ENCODE measurements around the gene PJA1.

PJA1 gene

GRCh38 chrX:69140837-69141236 is 24.4 kb downstream of the PJA1 start:
- no peak for DNase-seq

DNA sequence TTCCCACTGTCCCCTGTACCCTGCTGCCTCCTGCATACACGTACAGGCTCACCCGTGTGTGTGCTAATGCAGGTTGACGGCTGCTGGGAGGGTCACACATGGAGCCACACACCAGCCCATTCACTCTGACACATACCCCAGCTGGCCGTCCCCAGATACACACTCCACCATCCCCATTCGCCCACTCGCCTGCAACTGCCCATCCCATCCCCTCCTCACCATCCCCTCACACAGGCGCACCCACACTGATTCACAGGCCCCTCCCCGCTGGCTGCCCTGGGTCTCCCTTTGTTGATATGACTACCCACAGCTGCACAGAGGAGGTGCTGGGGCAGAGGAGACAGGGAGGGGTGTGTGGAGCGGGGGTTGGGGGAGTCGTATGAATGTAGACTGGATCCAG is 25.7 kb downstream of the PJA1 start:
- no peak for DNase-seq

- no peak for DNase-seq
These were observed 26.7 kb downstream of the PJA1 start for GRCh38 chrX:69138512-69138911.

- DNase-seq: no peak
These were observed 27.2 kb downstream of the PJA1 start for GRCh38 chrX:69138118-69138390.

GRCh38 chrX:69137371-69138117 is 27.7 kb downstream of the PJA1 start:
- DNase-seq: no peak

DNA sequence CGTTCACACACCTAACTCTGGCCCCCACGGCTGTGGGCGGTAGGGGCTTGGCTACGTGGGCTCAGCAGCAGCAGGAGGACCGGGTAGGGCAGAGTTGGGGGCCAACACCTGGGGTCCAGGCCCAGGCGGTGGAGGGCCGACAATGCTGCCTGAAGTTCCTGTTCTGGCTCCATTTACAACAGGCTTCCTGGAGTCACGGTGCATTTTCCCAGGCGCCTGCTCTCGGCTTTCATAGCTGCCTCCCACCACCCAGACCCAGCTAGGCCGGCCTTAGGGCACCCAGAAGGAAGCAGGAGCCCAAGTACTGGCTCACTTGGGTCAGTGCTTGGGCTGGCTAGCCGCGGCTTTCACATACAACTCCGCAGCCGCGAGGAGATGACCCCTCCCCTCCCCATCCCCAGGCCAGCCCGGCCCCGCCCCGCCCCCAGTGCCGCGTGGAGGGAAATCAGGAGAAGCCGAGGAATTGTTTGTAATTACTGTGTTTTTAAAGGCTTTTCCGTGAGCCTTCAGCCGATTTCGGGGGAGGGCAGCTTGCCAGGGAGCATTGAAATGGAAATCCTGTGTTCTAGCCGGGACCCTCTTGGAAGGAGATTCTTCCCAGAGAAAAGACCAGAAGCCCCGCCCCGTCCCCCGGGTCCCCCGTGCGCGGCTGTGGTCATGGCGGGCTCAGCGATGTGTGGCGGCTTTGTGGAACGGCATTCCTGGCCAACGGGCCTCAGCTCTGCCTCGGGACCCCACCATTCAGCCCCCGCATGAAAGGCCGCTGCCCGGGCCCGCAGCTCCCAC is 28.5 kb downstream of the PJA1 start:
- no peak for DNase-seq

DNA sequence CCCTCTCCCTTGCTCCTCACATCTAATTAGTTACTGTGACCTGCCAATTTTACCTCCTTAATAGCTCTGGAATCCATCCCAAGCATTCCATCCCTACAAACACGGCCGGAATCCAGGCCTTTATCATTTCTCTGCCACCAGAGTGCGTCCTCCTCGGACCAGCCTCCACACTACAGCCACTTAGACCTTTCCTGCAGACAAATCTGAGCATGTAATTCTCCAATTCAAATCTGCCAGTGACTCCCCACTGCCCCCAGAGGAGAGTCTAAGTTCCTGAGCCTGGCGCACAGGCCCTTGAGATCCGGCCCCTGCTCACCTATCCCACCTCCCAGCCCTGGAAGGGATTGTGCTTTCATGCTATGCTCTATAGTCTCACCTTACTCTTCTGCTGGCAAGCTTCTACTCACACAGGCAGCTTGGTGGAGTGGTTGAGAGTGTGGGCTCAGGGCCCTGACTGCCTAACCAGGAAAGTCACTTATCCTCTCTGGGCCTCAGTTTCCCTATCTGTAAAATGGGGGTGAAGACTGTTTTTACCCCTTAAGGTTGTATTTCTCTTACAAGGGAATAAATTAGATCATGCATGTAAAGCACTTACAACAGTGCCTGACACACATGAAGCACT is 31.2 kb downstream of the PJA1 start:
- DNase-seq: peak in 1 of 2 experiments; percentile 1

GRCh38 chrX:69131886-69132285 is 33.4 kb downstream of the PJA1 start:
- DNase-seq: no peak

- DNase-seq: no peak
These were observed 34.8 kb downstream of the PJA1 start for GRCh38 chrX:69130439-69130838.

DNA sequence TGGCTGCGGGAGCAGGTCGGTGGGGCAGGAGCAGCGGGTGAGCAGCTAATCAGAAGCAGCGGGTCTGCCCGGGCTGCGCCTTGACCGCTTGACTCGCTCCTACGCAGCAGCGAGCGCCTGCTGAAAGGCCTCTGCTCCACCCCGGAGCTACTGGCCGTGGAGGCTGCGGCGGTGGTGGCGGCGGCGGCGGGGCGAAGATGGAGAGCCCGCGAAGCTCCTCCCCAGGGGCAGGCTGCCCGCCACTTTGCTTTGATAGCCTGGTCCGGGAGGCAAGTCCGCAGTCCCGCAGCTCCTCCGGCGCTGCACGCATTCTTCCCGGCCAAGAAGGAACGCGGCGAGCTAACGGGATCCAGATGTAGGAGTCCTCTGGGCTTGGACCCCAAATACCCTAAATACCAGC is 36.7 kb downstream of the PJA1 start:
- no peak for DNase-seq

DNA sequence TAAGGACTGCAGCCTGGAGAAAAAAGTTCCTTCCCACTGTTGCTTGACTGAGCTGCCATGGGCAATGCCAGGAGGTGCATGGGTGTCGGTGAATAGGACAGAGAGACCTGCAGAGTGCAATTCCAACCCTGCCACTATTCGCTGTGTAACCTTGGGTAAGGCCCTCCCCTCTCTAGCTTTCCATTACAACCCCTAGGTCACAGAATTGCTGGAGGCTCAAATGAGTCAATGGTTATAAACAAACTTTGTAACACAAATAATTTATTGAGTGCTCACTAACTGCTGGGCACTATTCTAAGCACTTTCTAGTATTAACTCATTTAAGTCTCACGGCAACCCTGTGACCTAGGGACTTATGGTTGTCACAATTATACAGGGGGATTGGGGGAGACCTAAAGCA is 37.8 kb downstream of the PJA1 start:
- no peak for DNase-seq

- DNase-seq: no peak
These were observed 38.6 kb downstream of the PJA1 start for GRCh38 chrX:69126642-69127041.

- DNase-seq: no peak
These were observed 40.2 kb downstream of the PJA1 start for GRCh38 chrX:69125094-69125493.

DNA sequence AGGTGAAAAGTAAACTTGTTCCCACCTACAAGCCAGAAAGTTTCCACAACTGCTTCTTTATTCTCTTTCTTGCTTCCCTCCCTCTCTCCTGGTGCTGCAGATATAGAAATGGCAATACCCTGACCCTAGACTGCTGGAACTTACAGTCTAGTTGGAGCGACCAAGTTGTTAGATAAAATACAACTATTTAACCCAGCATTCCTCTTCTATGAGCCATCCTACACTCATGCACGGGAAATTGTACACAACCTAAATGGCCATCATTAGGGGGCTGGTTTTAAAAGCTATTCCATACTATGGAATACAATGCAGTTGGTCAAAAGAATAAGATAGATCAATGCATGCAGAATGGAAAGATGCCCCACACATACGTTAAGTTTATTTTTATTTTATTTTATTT is 41.1 kb downstream of the PJA1 start:
- no peak for DNase-seq

- DNase-seq: no peak
These were observed 41.8 kb downstream of the PJA1 start for GRCh38 chrX:69123481-69123880.

DNA sequence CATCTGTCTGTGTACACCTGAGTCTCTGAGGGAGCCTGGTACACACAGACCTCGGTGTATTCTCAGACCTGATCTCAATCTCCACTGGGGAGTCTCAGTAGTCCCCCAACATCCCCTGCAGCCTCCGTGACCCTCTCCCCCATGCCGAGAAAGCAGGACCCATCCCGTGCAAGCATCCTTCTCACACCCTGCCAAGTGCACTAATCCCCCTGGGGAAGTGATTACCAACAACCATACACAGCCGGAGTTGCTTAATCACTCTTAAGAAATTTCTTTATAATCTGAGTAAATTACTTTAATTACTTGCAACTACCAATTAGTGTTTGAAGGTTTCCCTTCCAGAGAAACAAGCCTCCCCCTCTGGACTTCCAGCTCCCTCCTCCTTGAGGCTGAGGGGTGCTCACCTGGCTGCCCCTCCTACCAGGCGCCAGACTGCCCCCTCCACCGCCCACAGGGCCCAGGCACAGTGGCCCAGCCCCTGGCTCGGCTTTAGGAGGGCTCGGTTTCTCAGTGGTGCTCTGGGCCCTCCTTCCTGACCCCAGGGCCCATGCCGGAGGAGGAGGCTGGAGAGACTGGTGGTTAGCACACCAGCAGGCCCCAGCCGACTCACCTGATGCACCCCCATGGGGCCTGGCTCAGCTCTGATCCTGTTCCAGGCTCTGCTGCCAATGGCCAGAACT is 43.8 kb downstream of the PJA1 start:
- no peak for DNase-seq

- no peak for DNase-seq
These were observed 44.8 kb downstream of the PJA1 start for GRCh38 chrX:69120476-69120875.

DNA sequence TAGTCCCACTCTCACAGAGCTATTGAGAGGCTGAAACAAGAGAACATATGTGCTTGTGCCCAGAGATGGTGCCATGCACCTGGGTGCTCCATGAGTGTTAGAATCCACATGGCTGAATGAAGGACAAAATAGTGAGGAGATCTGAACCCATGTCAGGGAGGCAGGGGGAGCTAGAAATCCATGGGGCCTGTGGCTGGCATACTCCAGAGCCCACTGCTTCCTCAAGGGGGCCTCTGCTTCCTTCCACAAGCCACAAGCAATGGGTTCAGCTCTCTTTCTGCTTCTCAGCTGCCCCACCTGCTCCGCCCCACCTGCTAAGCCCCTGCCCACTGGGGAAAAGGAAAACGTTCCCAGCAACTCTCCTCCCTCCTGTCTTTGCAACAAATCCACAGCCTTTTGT is 46.1 kb downstream of the PJA1 start:
- no peak for DNase-seq

- no peak for DNase-seq
These were observed 47.3 kb downstream of the PJA1 start for GRCh38 chrX:69117876-69118526.

DNA sequence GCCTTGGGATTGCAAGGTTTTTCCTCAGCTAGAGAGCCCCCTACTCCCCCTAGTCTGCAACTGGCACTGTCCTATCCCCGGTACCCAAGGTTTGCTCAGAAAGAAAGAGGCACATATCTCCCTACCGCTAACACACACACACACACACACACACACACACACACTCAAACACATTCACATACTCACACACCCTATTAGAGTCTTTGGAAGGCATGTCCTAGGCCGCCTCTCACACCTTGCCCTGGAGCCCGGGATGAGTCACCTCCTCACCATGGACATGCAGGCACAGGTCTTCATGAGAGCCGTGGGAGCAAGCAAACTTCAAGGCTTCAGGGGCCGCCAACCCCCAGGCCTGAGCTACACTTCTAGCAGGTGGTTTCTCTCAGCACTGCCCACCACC is 49.2 kb downstream of the PJA1 start:
- no peak for DNase-seq

DNA sequence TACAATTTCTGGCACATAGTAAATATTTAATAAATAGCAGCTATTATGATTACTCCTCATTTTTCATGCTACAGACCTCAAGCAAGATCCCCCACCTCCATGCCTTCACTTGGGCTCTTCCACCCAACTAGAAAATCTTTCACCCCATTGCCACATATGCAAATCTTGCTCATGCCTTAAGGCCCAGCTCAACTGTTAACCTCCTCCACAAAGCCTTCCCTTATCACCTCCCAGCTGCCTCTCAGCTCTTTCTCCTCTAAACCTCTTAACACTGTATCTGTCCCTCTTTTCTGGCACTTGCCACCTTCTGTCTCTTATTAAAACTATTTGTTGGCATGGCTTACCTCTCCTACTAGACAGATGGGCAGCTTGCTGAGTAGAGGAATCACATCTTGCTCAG is 51.5 kb downstream of the PJA1 start:
- DNase-seq: no peak

Measured in NCI-H187 (cell line).